ENCODE results near the gene SNAP29. TPM values are rescaled to one million over a fixed set of nuclear protein-coding genes. Genes with fewer than 3 reads are reported as not detected.

The SNAP29 gene
- total and polyA plus RNA-seq, 2 donors (not counting 3 experiments of a cell fraction or from before 2014, with no cell fraction given) = 16.4 to 26.7 TPM

DNA sequence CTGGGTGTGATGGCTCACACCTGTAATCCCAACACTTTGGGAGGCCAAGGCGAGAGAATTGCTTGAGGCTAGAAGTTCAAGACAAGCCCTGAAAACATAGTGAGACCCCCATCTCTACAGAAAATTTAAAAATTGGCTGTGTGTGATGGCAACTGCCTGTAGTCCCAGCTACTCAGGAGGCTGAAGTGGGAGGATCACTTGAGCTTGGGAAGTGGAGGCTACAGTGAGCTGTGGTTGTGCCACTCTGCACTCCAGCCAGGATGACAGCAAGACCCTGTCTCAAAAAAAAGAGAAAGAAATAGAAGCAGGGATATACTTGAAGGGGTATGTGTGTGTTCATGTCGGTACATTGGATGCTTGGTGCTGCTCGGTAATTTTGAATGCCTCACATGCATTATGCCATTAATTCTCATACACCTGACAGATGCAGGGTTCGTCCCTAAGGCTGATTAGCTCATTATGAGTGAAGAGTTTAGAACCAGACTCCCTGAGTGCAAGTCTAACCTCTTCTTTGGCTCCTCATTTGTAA is 72.4 kb downstream of the SNAP29 start:
- H3K4me1 ChIP-seq (ENCODE audit: control insufficient read depth, extremely low read depth, insufficient read depth, low read length) = no peaks in the 10 kb centered on the region
- no peak overlapping the region for H3K4me3 ChIP-seq (replicated peaks in 1 of 3; ENCODE audit: insufficient read depth in 1 of 3, low read depth in 1 of 3, low read length in 3 of 3)
- TF ChIP-seq, protein P1, sequence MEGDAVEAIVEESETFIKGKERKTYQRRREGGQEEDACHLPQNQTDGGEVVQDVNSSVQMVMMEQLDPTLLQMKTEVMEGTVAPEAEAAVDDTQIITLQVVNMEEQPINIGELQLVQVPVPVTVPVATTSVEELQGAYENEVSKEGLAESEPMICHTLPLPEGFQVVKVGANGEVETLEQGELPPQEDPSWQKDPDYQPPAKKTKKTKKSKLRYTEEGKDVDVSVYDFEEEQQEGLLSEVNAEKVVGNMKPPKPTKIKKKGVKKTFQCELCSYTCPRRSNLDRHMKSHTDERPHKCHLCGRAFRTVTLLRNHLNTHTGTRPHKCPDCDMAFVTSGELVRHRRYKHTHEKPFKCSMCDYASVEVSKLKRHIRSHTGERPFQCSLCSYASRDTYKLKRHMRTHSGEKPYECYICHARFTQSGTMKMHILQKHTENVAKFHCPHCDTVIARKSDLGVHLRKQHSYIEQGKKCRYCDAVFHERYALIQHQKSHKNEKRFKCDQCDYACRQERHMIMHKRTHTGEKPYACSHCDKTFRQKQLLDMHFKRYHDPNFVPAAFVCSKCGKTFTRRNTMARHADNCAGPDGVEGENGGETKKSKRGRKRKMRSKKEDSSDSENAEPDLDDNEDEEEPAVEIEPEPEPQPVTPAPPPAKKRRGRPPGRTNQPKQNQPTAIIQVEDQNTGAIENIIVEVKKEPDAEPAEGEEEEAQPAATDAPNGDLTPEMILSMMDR (IDR thresholded peaks at IDR 0.05; ENCODE audit: extremely low read depth in 1 of 2, insufficient read depth in 1 of 2, low read depth in 1 of 2, low read length in 2 of 2) = no peak
- TF ChIP-seq POLR2AphosphoS5 (IDR thresholded peaks at IDR 0.05; ENCODE audit: insufficient read depth, low read depth, low read length) (no peak), GATA2 (IDR thresholded peaks at IDR 0.05; ENCODE audit: insufficient read depth, insufficient read length, low read depth, low read length) (no peak), JUN (IDR thresholded peaks at IDR 0.05; ENCODE audit: borderline replicate concordance, insufficient read depth, insufficient read length, low read depth) (no peak), EZH2 (IDR thresholded peaks at IDR 0.05; ENCODE audit: borderline replicate concordance, low read depth, low read length, severe bottlenecking) (no peak), POLR2A (IDR thresholded peaks at IDR 0.05; ENCODE audit: low read depth, low read length) (no peak), MAX (IDR thresholded peaks at IDR 0.05; ENCODE audit: insufficient read depth, insufficient read length) (no peak), MYC (IDR thresholded peaks at IDR 0.05; ENCODE audit: low read depth, low read length) (no peak), FOS (IDR thresholded peaks at IDR 0.05; ENCODE audit: borderline replicate concordance, insufficient read depth, low read length) (no peak)
- no peaks in the 10 kb centered on the region for H3K9me3 ChIP-seq (replicated peaks; ENCODE audit: control insufficient read depth, insufficient read depth, low read length)
- H3K9me1 ChIP-seq (replicated peaks; ENCODE audit: control insufficient read depth, extremely low read depth, insufficient read depth, low read length) = no peaks in the 10 kb centered on the region
- peaks cover 4 to 6% of the 10 kb centered on the region in 2 experiments for H3K36me3 ChIP-seq (ENCODE audit: control insufficient read depth in 2 of 2, extremely low read depth in 1 of 2, insufficient read depth in 2 of 2, low read length in 2 of 2)
- H3K27me3 ChIP-seq (ENCODE audit: control insufficient read depth in 2 of 2, insufficient read depth in 2 of 2, low read length in 2 of 2) = no peaks in the 10 kb centered on the region
- H4K20me1 ChIP-seq (replicated peaks; ENCODE audit: control insufficient read depth, extremely low read depth, insufficient read depth, low read length) = peaks cover 15% of the 10 kb centered on the region
- no peak overlapping the region for H3K4me2 ChIP-seq (ENCODE audit: insufficient read depth, low read length)
- DNase-seq (ENCODE audit: low read depth, low spot score) (no peak), FAIRE-seq (no peak)
- H2AFZ ChIP-seq (ENCODE audit: low read depth, low read length) = no peak overlapping the region
- H3K79me2 ChIP-seq (ENCODE audit: control insufficient read depth, insufficient read depth, low read length) = peaks cover 96% of the 10 kb centered on the region
- ChIA-PET POLR2A (no interaction called here), CTCF (interaction anchor here (0.9 to 1.3 kb wide), 3 partner anchors 10 to 14 kb away, joined by 3 read pairs; partner anchors contain the start of gene CRKL)
- no peak overlapping the region for H3K9ac ChIP-seq (replicated peaks; ENCODE audit: extremely low read depth, insufficient read depth, low read length)
- dilution Hi-C loops (cut with MboI; ENCODE audit: extremely low pct_ligation_motif_present, low sequenced_read_pairs) (no loop called here), intact Hi-C loops (cut with micrococcal nuclease) (no loop called here)
- BruUV-seq (replicated peaks) = no TSS peak
- no peak overlapping the region for H3K27ac ChIP-seq (ENCODE audit: insufficient read depth, low read depth, low read length)

All from endothelial cell of umbilical vein (primary cell).